Stomach (tissue), 9 donors: ENCODE measurements around the gene MYO3B. TPM values are rescaled to one million over a fixed set of nuclear protein-coding genes. Genes with fewer than 3 reads are reported as not detected.

ENCODE experiments used
- DNase-seq, 2 donors: peaks; one replicate each; pipeline versions ENCODE4 v3.0.0 to v3.0.0-alpha.2; 2013 to 2019
- H3K27ac ChIP-seq, 5 donors: fragments of 200-600 bp in 4 of 5; sonication (generic) in 4 of 5; one replicate each; pipeline ENCODE4 v1.5.1; 2013 to 2019; ENCODE audit warnings: mild to moderate bottlenecking in 1 of 5, moderate library complexity in 1 of 5
- H3K27me3 ChIP-seq, 3 donors: fragments of 200-600 bp; sonication (generic); one replicate each; pipeline ENCODE4 v1.5.1; 2017 to 2019; ENCODE audit warnings: mixed run types in 1 of 3
- H3K36me3 ChIP-seq, 4 donors: fragments of 200-600 bp; sonication (generic); 1 replicate in 3 of 4; 2 replicates in 1 of 4; pipeline ENCODE4 v1.5.1; 2016 to 2019
- H3K4me1 ChIP-seq, 4 donors: fragments of 200-600 bp; sonication (generic); one replicate each; pipeline ENCODE4 v1.5.1; 2016 to 2019
- H3K4me3 ChIP-seq, 4 donors: fragments of 200-600 bp; sonication (generic) in 3 of 4; one replicate each; pipeline ENCODE4 v1.5.1; 2016 to 2019; ENCODE audit warnings: mild to moderate bottlenecking in 1 of 4
- H3K9me3 ChIP-seq, 4 donors: fragments of 200-600 bp; sonication (generic); one replicate each; pipeline ENCODE4 v1.5.1; 2016 to 2019
- CTCF ChIP-seq, 7 experiments: fragments of 450-650 bp in 4 of 7; fragments of 200-600 bp in 3 of 7; sonication (generic) in 3 of 7; IDR thresholded peaks; one replicate each; pipeline ENCODE4 v1.5.1; 2016 to 2019; ENCODE audit warnings: antibody characterized with exemption in 7 of 7, control low read depth in 2 of 7, mild to moderate bottlenecking in 1 of 7
- EP300 ChIP-seq: sonication (generic); formaldehyde crosslinking; IDR thresholded peaks from one replicate; pipeline ENCODE4 v1.6.1; 2017; ENCODE audit warnings: antibody characterized with exemption
- POLR2A ChIP-seq, 4 donors: fragments of 450-650 bp; IDR thresholded peaks; one replicate each; pipeline ENCODE4 v1.6.1; 2016; ENCODE audit warnings: antibody characterized with exemption in 4 of 4, control low read depth in 2 of 4, mild to moderate bottlenecking in 1 of 4, moderate library complexity in 1 of 4
- POLR2AphosphoS5 ChIP-seq, 3 donors: sonication (generic); formaldehyde crosslinking; IDR thresholded peaks; one replicate each; pipeline ENCODE4 v1.6.1; 2016; ENCODE audit warnings: antibody characterized with exemption in 3 of 3
- WGBS, 5 donors: extraction: QIAGEN DNeasy Blood & Tissue Kit in 3 of 5; methylation state at CpG; one replicate each; pipeline versions ENCODE4 v1.1.5 to v1.1.7; 2013 to 2018; 5-methylcytosine and 5-hydroxymethylcytosine counted together
- intact Hi-C: fragments of 100-400 bp; cut with DNase I; formaldehyde crosslinking; loops from one replicate; pipeline ENCODE4 v1.15.1; 2023; ENCODE audit warnings: low total_unique reads
- polyA plus RNA-seq, 3 donors: library from polyadenylated mRNA; stranded (reverse); fragments of 200-250 nt; gene quantifications; one replicate each; pipeline ENCODE4 v1.2.3, GENCODE V29; 2013
- small RNA-seq, 4 donors: library from RNA; depleted of rRNA; stranded (forward); fragments of <200 nt; gene quantifications; one replicate each; pipeline ENCODE3, GENCODE V24; 2016
- total RNA-seq, 5 donors: library from RNA; depleted of rRNA; stranded (reverse); fragments of >200 nt; gene quantifications; one replicate each; pipeline versions ENCODE4 v1.1.0 to v1.2.3, GENCODE V29; 2014 to 2016
- donor health status: healthy with polysubstance abuse.
- donor health status: Bipolar disorder and iron deficiency.
- donor health status: healthy.

MYO3B gene
- total and polyA plus RNA-seq, 8 donors = 0.05 to 0.37 TPM; not detected in 6

- intact Hi-C loops = no loop called here
- Histone ChIP-seq H3K4me3 (no peak overlapping the region), H3K9me3 (no peaks in the 10 kb centered on the region), H3K4me1 (no peaks in the 10 kb centered on the region), H3K27ac (no peak overlapping the region), H3K27me3 (no peaks in the 10 kb centered on the region), H3K36me3 (no peaks in the 10 kb centered on the region)
- WGBS, 5 donors = 58 to 73% (median 61%) methylated on average over 6 of the region's 6 CpGs
- DNase-seq = no peak
- no peak for TF ChIP-seq POLR2AphosphoS5 (IDR thresholded peaks at IDR 0.05)
- no peak for TF ChIP-seq CTCF (IDR thresholded peaks at IDR 0.05)
- TF ChIP-seq POLR2A (IDR thresholded peaks at IDR 0.05) = no peak
- no peak for TF ChIP-seq EP300
Observed at GRCh38 chr2:170695521-170696410, 517.8 kb downstream of the MYO3B start.

GRCh38 chr2:170696948-170697347 is 519.0 kb downstream of the MYO3B start:
- no peaks in the 10 kb centered on the region for H3K9me3 ChIP-seq
- 74 to 85% (median 78%) methylated on average over 3 of the region's 3 CpGs for WGBS, 5 donors
- no peak for DNase-seq
- no peak overlapping the region for H3K4me3 ChIP-seq
- no peaks in the 10 kb centered on the region for H3K27me3 ChIP-seq
- no peaks in the 10 kb centered on the region for H3K4me1 ChIP-seq
- no peak for TF ChIP-seq CTCF (IDR thresholded peaks at IDR 0.05)
- no peak for TF ChIP-seq POLR2A (IDR thresholded peaks at IDR 0.05)
- no peak for TF ChIP-seq POLR2AphosphoS5 (IDR thresholded peaks at IDR 0.05)
- no peak for TF ChIP-seq EP300
- intact Hi-C loops = no loop called here
- no peaks in the 10 kb centered on the region for H3K36me3 ChIP-seq
- H3K27ac ChIP-seq = no peak overlapping the region

- intact Hi-C loops = no loop called here
- WGBS, 5 donors = 64 to 76% (median 68%) methylated on average over 4 of the region's 4 CpGs
- Histone ChIP-seq H3K27me3 (peaks cover 0 to 6% (median 0%) of the 10 kb centered on the region in 3 donors), H3K36me3 (no peaks in the 10 kb centered on the region), H3K4me1 (no peaks in the 10 kb centered on the region), H3K27ac (no peak overlapping the region), H3K4me3 (no peak overlapping the region), H3K9me3 (peaks cover 0 to 2% (median 0%) of the 10 kb centered on the region in 4 donors)
- TF ChIP-seq POLR2A (IDR thresholded peaks at IDR 0.05) (no peak), POLR2AphosphoS5 (IDR thresholded peaks at IDR 0.05) (no peak)
- no peak for DNase-seq
Observed at GRCh38 chr2:170701011-170701410, 523.1 kb downstream of the MYO3B start.

- Histone ChIP-seq H3K9me3 (peaks cover 0 to 2% (median 0%) of the 10 kb centered on the region in 4 donors), H3K4me3 (no peak overlapping the region), H3K36me3 (no peaks in the 10 kb centered on the region), H3K27ac (no peak overlapping the region), H3K4me1 (no peaks in the 10 kb centered on the region), H3K27me3 (peaks cover 0 to 24% (median 0%) of the 10 kb centered on the region in 3 donors)
- no peak for DNase-seq
- 77 to 79% (median 78%) methylated on average over 4 of the region's 4 CpGs for WGBS, 5 donors
- TF ChIP-seq POLR2A (IDR thresholded peaks at IDR 0.05) = no peak
- no peak for TF ChIP-seq CTCF (IDR thresholded peaks at IDR 0.05)
- TF ChIP-seq POLR2AphosphoS5 (IDR thresholded peaks at IDR 0.05) = no peak
- TF ChIP-seq EP300 = no peak
- intact Hi-C loops = no loop called here
Observed at GRCh38 chr2:170703776-170704476, 526.0 kb downstream of the MYO3B start.

Small RNA genes within 50 kb of the gene (small RNA-seq; reads per million reads assigned to genes)
- gene RF02271 = 0 reads per million in 4 donors
